IMR-90 (cell line): ENCODE data around the gene SLIT1. TPM values are rescaled to one million over a fixed set of nuclear protein-coding genes. Genes with fewer than 3 reads are reported as not detected.

Source experiments
- ATAC-seq: fragments of 200-7000 bp; cut with Tn5 transposase; 2 replicates; pipeline ENCODE4 v1.9.1; 2020; ENCODE audit warnings: low read depth, mild to moderate bottlenecking, moderate library complexity
- BruUV-seq: library from RNA; stranded (reverse); fragments of 400-500 nt; replicated peaks from 2 replicates; lab custom pipeline; 2021; lab: Mats Ljungman, UMichigan
- CTCF ChIA-PET: fragments of 300-600 bp; formaldehyde crosslinking; extraction: SDS; loops from one replicate; lab custom pipeline; 2021; ENCODE audit warnings: antibody characterized with exemption; lab: Yijun Ruan, JAX
- POLR2A ChIA-PET: fragments of 300-600 bp; sonication (Branson Sonifier 250); formaldehyde crosslinking; loops from one replicate; lab custom pipeline; 2022; ENCODE audit warnings: antibody characterized with exemption; ENCODE audit not compliant: unreplicated experiment; lab: Charles Lee
- DNase-seq: peaks from one replicate; pipeline ENCODE4 v3.0.0; 2013
- H2AFZ ChIP-seq: replicated peaks from 2 replicates; pipeline ENCODE3; 2013; ENCODE audit warnings: low read length, mild to moderate bottlenecking; ENCODE audit not compliant: poor library complexity
- H2AK5ac ChIP-seq: 2 replicates; pipeline ENCODE4 v1.6.1; 2013; ENCODE audit warnings: low read depth, low read length, inconsistent platforms
- H2AK9ac ChIP-seq: replicated peaks from 2 replicates; pipeline ENCODE3; 2013; ENCODE audit warnings: mild to moderate bottlenecking, low read depth, low read length, moderate library complexity; ENCODE audit not compliant: poor library complexity
- H2BK120ac ChIP-seq: 2 replicates; pipeline ENCODE4 v1.6.1; 2013; ENCODE audit warnings: low read depth, low read length, inconsistent platforms
- H2BK15ac ChIP-seq: 3 replicates; pipeline ENCODE4 v1.6.1; 2013; ENCODE audit warnings: low read depth, low read length, inconsistent platforms
- H2BK20ac ChIP-seq: 2 replicates; pipeline ENCODE4 v1.6.1; 2013; ENCODE audit warnings: low read depth, mild to moderate bottlenecking, inconsistent platforms, low read length, moderate library complexity
- H2BK5ac ChIP-seq: 2 replicates; pipeline ENCODE4 v1.6.1; 2013; ENCODE audit warnings: mild to moderate bottlenecking, low read depth, low read length, inconsistent platforms; ENCODE audit not compliant: poor library complexity, severe bottlenecking
- H3K14ac ChIP-seq: replicated peaks from 2 replicates; pipeline ENCODE4 v1.6.1; 2013; ENCODE audit warnings: low read depth, low read length, inconsistent platforms
- H3K18ac ChIP-seq: 2 replicates; pipeline ENCODE4 v1.6.1; 2013; ENCODE audit warnings: low read depth, low read length, control low read depth
- H3K23ac ChIP-seq: 2 replicates; pipeline ENCODE4 v1.6.1; 2013; ENCODE audit warnings: low read depth, low read length, inconsistent platforms
- H3K27ac ChIP-seq: 2 replicates; pipeline ENCODE4 v1.5.1; 2013; ENCODE audit warnings: mild to moderate bottlenecking, control low read depth, low read length; ENCODE audit not compliant: insufficient read depth
- H3K27me3 ChIP-seq: 2 replicates; pipeline ENCODE4 v1.6.1; 2013; ENCODE audit warnings: low read length; ENCODE audit not compliant: control insufficient read depth, insufficient read depth
- H3K36me3 ChIP-seq: 2 replicates; pipeline ENCODE4 v1.6.1; 2013; ENCODE audit warnings: low read length, mixed read lengths; ENCODE audit not compliant: control insufficient read depth, insufficient read depth
- H3K4ac ChIP-seq: 2 replicates; pipeline ENCODE4 v1.6.1; 2013; ENCODE audit warnings: low read depth, low read length, inconsistent platforms
- H3K4me1 ChIP-seq: 2 replicates; pipeline ENCODE4 v1.6.1; 2013; ENCODE audit warnings: low read length, mixed read lengths; ENCODE audit not compliant: control insufficient read depth, insufficient read depth
- H3K4me2 ChIP-seq: 2 replicates; pipeline ENCODE4 v1.6.1; 2013; ENCODE audit warnings: low read depth, mild to moderate bottlenecking, control low read depth, low read length, moderate library complexity
- H3K4me3 ChIP-seq: 2 replicates; pipeline ENCODE4 v1.5.1; 2013; ENCODE audit warnings: low read depth, mild to moderate bottlenecking, control low read depth, low read length, moderate library complexity; ENCODE audit not compliant: insufficient read depth
- H3K56ac ChIP-seq: 2 replicates; pipeline ENCODE4 v1.6.1; 2013; ENCODE audit warnings: low read length, inconsistent platforms; ENCODE audit not compliant: insufficient read depth; ENCODE audit errors: extremely low read depth
- H3K79me1 ChIP-seq, 2 experiments: 2 replicates each; pipeline ENCODE4 v1.6.1; 2013; ENCODE audit warnings: low read length in 2 of 2, inconsistent platforms in 1 of 2, low read depth in 1 of 2
- H3K9ac ChIP-seq: 2 replicates; pipeline ENCODE4 v1.6.1; 2013; ENCODE audit warnings: low read depth, low read length, control low read depth
- H3K9me1 ChIP-seq: 2 replicates; pipeline ENCODE4 v1.6.1; 2013; ENCODE audit warnings: low read length, inconsistent platforms; ENCODE audit not compliant: insufficient read depth
- H3K9me3 ChIP-seq: 2 replicates; pipeline ENCODE4 v1.6.1; 2013; ENCODE audit warnings: low read length; ENCODE audit not compliant: control insufficient read depth, insufficient read depth
- H4K20me1 ChIP-seq: 2 replicates; pipeline ENCODE4 v1.6.1; 2013; ENCODE audit warnings: low read length, inconsistent platforms; ENCODE audit not compliant: insufficient read depth
- H4K5ac ChIP-seq: 2 replicates; pipeline ENCODE4 v1.6.1; 2013; ENCODE audit warnings: mild to moderate bottlenecking, low read depth, low read length, control low read depth
- H4K8ac ChIP-seq, 2 experiments: 2 replicates each; pipeline ENCODE4 v1.6.1; 2013; ENCODE audit warnings: low read depth in 2 of 2, low read length in 2 of 2, control low read depth in 1 of 2, inconsistent platforms in 1 of 2
- H4K91ac ChIP-seq: 2 replicates; pipeline ENCODE4 v1.6.1; 2013; ENCODE audit warnings: low read depth, low read length, inconsistent platforms; ENCODE audit not compliant: insufficient read depth
- FOS ChIP-seq: fragments of 150-350 bp; IDR thresholded peaks from 2 replicates; pipeline ENCODE4 v1.6.1; 2016; ENCODE audit warnings: low read depth, low read length
- MAFK ChIP-seq: IDR thresholded peaks from 2 replicates; pipeline ENCODE4 v1.6.1; 2012; ENCODE audit warnings: low read depth, low read length, improper control_type of control experiment
- MAZ ChIP-seq: IDR thresholded peaks from 2 replicates; pipeline ENCODE4 v1.6.1; 2012; ENCODE audit warnings: low read depth, mild to moderate bottlenecking, low read length, improper control_type of control experiment, moderate library complexity, borderline replicate concordance
- MXI1 ChIP-seq: IDR thresholded peaks from 2 replicates; pipeline ENCODE4 v1.6.1; 2012; ENCODE audit warnings: low read depth, mild to moderate bottlenecking, low read length, moderate library complexity, borderline replicate concordance
- NFE2L2 ChIP-seq: fragments of 150-350 bp; IDR thresholded peaks from 2 replicates; pipeline ENCODE4 v1.6.1; 2016; ENCODE audit warnings: low read depth, mild to moderate bottlenecking, low read length
- RFX5 ChIP-seq: IDR thresholded peaks from 2 replicates; pipeline ENCODE4 v1.8.0; 2012; ENCODE audit warnings: low read depth, mild to moderate bottlenecking, low read length, moderate library complexity
- SMC3 ChIP-seq: fragments of 150-350 bp; IDR thresholded peaks from 2 replicates; pipeline ENCODE4 v1.6.1; 2016; ENCODE audit warnings: low read depth, mild to moderate bottlenecking, antibody characterized with exemption, low read length, moderate library complexity
- WGBS, 2 experiments: methylation state at CpG; one replicate each; pipeline versions ENCODE4 v1.1.5 to v1.1.7; 2013; ENCODE audit warnings: missing lambda C conversion rate in 2 of 2; ENCODE audit not compliant: insufficient read length in 1 of 2; ENCODE audit errors: extremely low coverage in 2 of 2; 5-methylcytosine and 5-hydroxymethylcytosine counted together
- dilution Hi-C: fragments of 300-500 bp; cut with HindIII; formaldehyde crosslinking; loops from one replicate; pipeline ENCODE4 v1.14.3; 2018; ENCODE audit warnings: low sequenced_read_pairs; ENCODE audit not compliant: unreplicated experiment
- in situ Hi-C: fragments of 300-500 bp; cut with MboI; formaldehyde crosslinking; loops from 3 replicates; pipeline ENCODE4 v1.14.3; 2019; ENCODE audit warnings: low sequenced_read_pairs, inconsistent platforms, mixed read lengths
- intact Hi-C: fragments of 100-400 bp; cut with micrococcal nuclease; formaldehyde crosslinking; loops from 2 replicates; pipeline ENCODE4 v1.10.0; 2022
- polyA plus RNA-seq, 3 experiments: library from polyadenylated mRNA; depleted of rRNA; stranded (reverse); fragments of >200 nt; gene quantifications; 2 replicates each; pipeline ENCODE4 v1.2.3, GENCODE V29; 2012; ENCODE audit warnings: low replicate concordance in 1 of 3
- total RNA-seq: library from RNA; depleted of rRNA; stranded (reverse); fragments of >200 nt; gene quantifications from 2 replicates; pipeline ENCODE4 v1.2.3, GENCODE V29; 2012
- TF ChIP-seq, protein P1 (sequence below): conservative IDR thresholded peaks from 2 replicates; pipeline ENCODE4 v1.5.1; 2012; ENCODE audit warnings: mild to moderate bottlenecking, low read depth, low read length, improper control_type of control experiment
- TF ChIP-seq, protein P2 (sequence below): fragments of 150-350 bp; IDR thresholded peaks from 2 replicates; pipeline ENCODE4 v1.6.1; 2017; ENCODE audit warnings: mild to moderate bottlenecking, antibody characterized with exemption, low read length, low read depth

SLIT1 gene
- total and polyA plus RNA-seq, 2 of the 4 experiments (the other 2 are of a cell fraction) = under 0.01 TPM

DNA sequence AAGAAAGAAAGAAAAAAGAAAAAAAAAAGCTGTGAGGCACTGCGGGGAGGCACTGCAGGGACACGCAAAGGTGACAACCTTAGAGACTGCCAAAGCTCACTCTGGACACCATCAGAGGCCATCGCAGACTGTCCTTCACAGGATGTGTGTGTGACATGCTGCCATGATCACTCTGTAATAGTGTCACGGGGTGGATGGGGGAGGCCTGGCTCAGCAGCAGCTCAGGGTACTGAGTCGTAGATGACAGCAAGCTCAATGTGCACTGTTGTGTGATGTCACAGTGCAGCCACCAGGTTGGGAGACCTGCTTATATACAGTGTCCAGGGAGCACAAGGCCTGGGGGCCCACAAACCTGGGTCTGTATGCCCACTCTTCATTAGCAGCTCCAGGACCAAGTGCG is 83.3 kb downstream of the SLIT1 start:
- H3K9me1 ChIP-seq = no peaks in the 10 kb centered on the region
- H3K36me3 ChIP-seq = no peaks in the 10 kb centered on the region
- H4K8ac ChIP-seq = no peak overlapping the region
- H4K5ac ChIP-seq = no peak overlapping the region
- CTCF ChIA-PET = no interaction called here
- dilution Hi-C loops = no loop called here
- no peaks in the 10 kb centered on the region for H3K9me3 ChIP-seq
- in situ Hi-C loops = no loop called here
- no peaks in the 10 kb centered on the region for H3K79me1 ChIP-seq
- H3K4me3 ChIP-seq = no peak overlapping the region
- no peak overlapping the region for H2AK9ac ChIP-seq
- H2BK5ac ChIP-seq = no peak overlapping the region
- H3K23ac ChIP-seq = no peak overlapping the region
- no peak overlapping the region for H3K18ac ChIP-seq
- intact Hi-C loops = no loop called here
- H3K4ac ChIP-seq = no peak overlapping the region
- no peak overlapping the region for H2AFZ ChIP-seq
- H2BK20ac ChIP-seq = no peak overlapping the region
- POLR2A ChIA-PET = no interaction called here
- no peaks in the 10 kb centered on the region for H4K20me1 ChIP-seq
- H3K56ac ChIP-seq = no peak overlapping the region
- no peak overlapping the region for H4K91ac ChIP-seq
- 60% methylated on average over 1 of the region's 6 CpGs; no CpG with 5 or more reads in 1 of the 2 experiments for WGBS, 2 experiments
- BruUV-seq = no TSS peak
- ATAC-seq (no peak), DNase-seq (no peak)
- no peak overlapping the region for H3K27ac ChIP-seq
- TF ChIP-seq MAFK (no peak), MAZ (no peak), SMC3 (no peak), FOS (no peak), NFE2L2 (no peak), RFX5 (no peak), MXI1 (no peak)
- TF ChIP-seq, protein P1, sequence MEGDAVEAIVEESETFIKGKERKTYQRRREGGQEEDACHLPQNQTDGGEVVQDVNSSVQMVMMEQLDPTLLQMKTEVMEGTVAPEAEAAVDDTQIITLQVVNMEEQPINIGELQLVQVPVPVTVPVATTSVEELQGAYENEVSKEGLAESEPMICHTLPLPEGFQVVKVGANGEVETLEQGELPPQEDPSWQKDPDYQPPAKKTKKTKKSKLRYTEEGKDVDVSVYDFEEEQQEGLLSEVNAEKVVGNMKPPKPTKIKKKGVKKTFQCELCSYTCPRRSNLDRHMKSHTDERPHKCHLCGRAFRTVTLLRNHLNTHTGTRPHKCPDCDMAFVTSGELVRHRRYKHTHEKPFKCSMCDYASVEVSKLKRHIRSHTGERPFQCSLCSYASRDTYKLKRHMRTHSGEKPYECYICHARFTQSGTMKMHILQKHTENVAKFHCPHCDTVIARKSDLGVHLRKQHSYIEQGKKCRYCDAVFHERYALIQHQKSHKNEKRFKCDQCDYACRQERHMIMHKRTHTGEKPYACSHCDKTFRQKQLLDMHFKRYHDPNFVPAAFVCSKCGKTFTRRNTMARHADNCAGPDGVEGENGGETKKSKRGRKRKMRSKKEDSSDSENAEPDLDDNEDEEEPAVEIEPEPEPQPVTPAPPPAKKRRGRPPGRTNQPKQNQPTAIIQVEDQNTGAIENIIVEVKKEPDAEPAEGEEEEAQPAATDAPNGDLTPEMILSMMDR = no peak
- TF ChIP-seq, protein P2, sequence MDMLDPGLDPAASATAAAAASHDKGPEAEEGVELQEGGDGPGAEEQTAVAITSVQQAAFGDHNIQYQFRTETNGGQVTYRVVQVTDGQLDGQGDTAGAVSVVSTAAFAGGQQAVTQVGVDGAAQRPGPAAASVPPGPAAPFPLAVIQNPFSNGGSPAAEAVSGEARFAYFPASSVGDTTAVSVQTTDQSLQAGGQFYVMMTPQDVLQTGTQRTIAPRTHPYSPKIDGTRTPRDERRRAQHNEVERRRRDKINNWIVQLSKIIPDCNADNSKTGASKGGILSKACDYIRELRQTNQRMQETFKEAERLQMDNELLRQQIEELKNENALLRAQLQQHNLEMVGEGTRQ = no peak
- no peak overlapping the region for H3K14ac ChIP-seq
- H2BK120ac ChIP-seq = no peak overlapping the region
- peaks cover 52% of the 10 kb centered on the region for H3K27me3 ChIP-seq
- H3K4me1 ChIP-seq = no peaks in the 10 kb centered on the region
- no peak overlapping the region for H2AK5ac ChIP-seq
- H3K4me2 ChIP-seq = no peak overlapping the region
- no peak overlapping the region for H3K9ac ChIP-seq
- no peak overlapping the region for H2BK15ac ChIP-seq
